Testis (tissue), 2 donors: ENCODE data around the gene INSM2.

Source experiments
- POLR2A ChIP-seq: fragments of 450-650 bp; IDR thresholded peaks from one replicate; pipeline ENCODE4 v1.6.1; 2017; ENCODE audit warnings: antibody characterized with exemption, mild to moderate bottlenecking, moderate library complexity
- TF ChIP-seq, protein P1 (sequence below), 3 experiments: fragments of 450-650 bp in 2 of 3; fragments of 200-600 bp in 1 of 3; sonication (generic) in 1 of 3; IDR thresholded peaks; one replicate each; pipeline ENCODE4 v1.5.1; 2016 to 2019; ENCODE audit warnings: antibody characterized with exemption in 3 of 3, mild to moderate bottlenecking in 2 of 3, moderate library complexity in 1 of 3

DNA sequence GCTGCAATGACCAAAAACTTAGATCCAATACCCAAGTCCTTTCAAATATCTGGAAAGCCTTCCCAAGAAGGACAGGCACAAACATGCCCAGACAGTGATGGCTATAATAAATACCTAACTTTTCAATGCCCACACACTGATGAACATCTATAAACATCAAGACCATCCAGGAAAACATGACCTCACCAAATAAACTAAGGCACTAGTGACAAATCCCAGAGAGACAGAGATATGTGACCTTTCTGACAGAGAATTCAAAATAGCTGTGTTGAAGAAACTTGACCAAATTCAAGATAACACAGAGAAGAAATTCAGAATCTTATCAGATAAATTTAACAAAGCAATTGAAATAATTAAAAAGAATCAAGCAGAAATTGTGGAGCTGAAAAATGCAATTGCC, 38.7 kb upstream of the INSM2 start:
- TF ChIP-seq, protein P1, sequence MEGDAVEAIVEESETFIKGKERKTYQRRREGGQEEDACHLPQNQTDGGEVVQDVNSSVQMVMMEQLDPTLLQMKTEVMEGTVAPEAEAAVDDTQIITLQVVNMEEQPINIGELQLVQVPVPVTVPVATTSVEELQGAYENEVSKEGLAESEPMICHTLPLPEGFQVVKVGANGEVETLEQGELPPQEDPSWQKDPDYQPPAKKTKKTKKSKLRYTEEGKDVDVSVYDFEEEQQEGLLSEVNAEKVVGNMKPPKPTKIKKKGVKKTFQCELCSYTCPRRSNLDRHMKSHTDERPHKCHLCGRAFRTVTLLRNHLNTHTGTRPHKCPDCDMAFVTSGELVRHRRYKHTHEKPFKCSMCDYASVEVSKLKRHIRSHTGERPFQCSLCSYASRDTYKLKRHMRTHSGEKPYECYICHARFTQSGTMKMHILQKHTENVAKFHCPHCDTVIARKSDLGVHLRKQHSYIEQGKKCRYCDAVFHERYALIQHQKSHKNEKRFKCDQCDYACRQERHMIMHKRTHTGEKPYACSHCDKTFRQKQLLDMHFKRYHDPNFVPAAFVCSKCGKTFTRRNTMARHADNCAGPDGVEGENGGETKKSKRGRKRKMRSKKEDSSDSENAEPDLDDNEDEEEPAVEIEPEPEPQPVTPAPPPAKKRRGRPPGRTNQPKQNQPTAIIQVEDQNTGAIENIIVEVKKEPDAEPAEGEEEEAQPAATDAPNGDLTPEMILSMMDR (IDR thresholded peaks at IDR 0.05), result no peak
- TF ChIP-seq POLR2A, result no peak
